Mucosa of descending colon (tissue), 3 donors: ENCODE data around the gene ERC2. TPM values are rescaled to one million over a fixed set of nuclear protein-coding genes. Genes with fewer than 3 reads are reported as not detected.

ENCODE experiments used
- ATAC-seq: fragments of 200-7000 bp; cut with Tn5 transposase; one replicate; pipeline ENCODE4 v1.9.1; 2020; ENCODE audit warnings: mild to moderate bottlenecking, moderate library complexity
- DNase-seq, 3 donors: peaks; one replicate each; pipeline ENCODE4 v3.0.0-alpha.2; 2020
- H3K36me3 ChIP-seq: fragments of 200-600 bp; one replicate; pipeline ENCODE4 v1.8.0; 2021; ENCODE audit warnings: low read depth, mild to moderate bottlenecking
- H3K4me1 ChIP-seq: fragments of 200-600 bp; one replicate; pipeline ENCODE4 v1.8.0; 2021; ENCODE audit warnings: low read depth, mild to moderate bottlenecking
- H3K4me3 ChIP-seq: fragments of 200-600 bp; one replicate; pipeline ENCODE4 v1.8.0; 2021; ENCODE audit warnings: mild to moderate bottlenecking
- H3K9me3 ChIP-seq: fragments of 200-600 bp; one replicate; pipeline ENCODE4 v1.8.0; 2021; ENCODE audit warnings: mild to moderate bottlenecking
- CTCF ChIP-seq: fragments of 200-600 bp; IDR thresholded peaks from one replicate; pipeline ENCODE4 v1.8.0; 2022; ENCODE audit warnings: antibody characterized with exemption, mild to moderate bottlenecking
- intact Hi-C, 2 donors: fragments of 100-400 bp; cut with DNase I in 1 of 2; cut with micrococcal nuclease in 1 of 2; formaldehyde crosslinking; loops; one replicate each; pipeline versions ENCODE4 v1.11.0 to v1.11.1; 2022; cut with DNase I, micrococcal nuclease
- total RNA-seq, 3 donors: library from RNA; stranded (reverse); fragmentation: NEBNext Ultra II Directional in 2 of 3; extraction: Animal tissue kit (Norgen Biotek cat#: 25700) in 2 of 3; gene quantifications; one replicate each; pipeline versions ENCODE4 v1.2.1 to v1.2.4, GENCODE V29; 2021 to 2023
- donor health status: DM: no; HTN: no; CAD: no; lungs with moderate emphysema.
- donor health status: DM: no; HTN: no; CAD: no.
- donor health status: DM: no; HTN: yes; CAD: no.

ERC2 gene
- total RNA-seq, 3 donors from 2014 or later, result 0.06 to 1.8 (median 0.43) TPM

GRCh38 chr3:55860049-55860721 lies 608.1 kb downstream of the ERC2 start:
- Histone ChIP-seq H3K36me3 (no peaks in the 10 kb centered on the region), H3K9me3 (no peaks in the 10 kb centered on the region), H3K4me1 (no peaks in the 10 kb centered on the region), H3K4me3 (no peak overlapping the region)
- intact Hi-C loops, result no loop called here
- TF ChIP-seq CTCF, result no peak
- DNase-seq, result no peak
- no peak for ATAC-seq

GRCh38 chr3:55859305-55859704 lies 609.0 kb downstream of the ERC2 start:
- no peak for TF ChIP-seq CTCF
- no peaks in the 10 kb centered on the region for H3K36me3 ChIP-seq
- no peak for ATAC-seq
- intact Hi-C loops, result no loop called here
- H3K4me1 ChIP-seq, result no peaks in the 10 kb centered on the region
- DNase-seq, result no peak
- no peaks in the 10 kb centered on the region for H3K9me3 ChIP-seq
- no peak overlapping the region for H3K4me3 ChIP-seq

- no peaks in the 10 kb centered on the region for H3K36me3 ChIP-seq
- no peak overlapping the region for H3K4me3 ChIP-seq
- H3K9me3 ChIP-seq, result no peaks in the 10 kb centered on the region
- no peaks in the 10 kb centered on the region for H3K4me1 ChIP-seq
- TF ChIP-seq CTCF, result no peak
- no peak for ATAC-seq
- no peak for DNase-seq
- intact Hi-C loops, result no loop called here
Observed at GRCh38 chr3:55858727-55859126, 609.5 kb downstream of the ERC2 start.

GRCh38 chr3:55858302-55858701 lies 610.0 kb downstream of the ERC2 start:
- no peak for TF ChIP-seq CTCF
- no peaks in the 10 kb centered on the region for H3K9me3 ChIP-seq
- no peak for DNase-seq
- no peak for ATAC-seq
- H3K4me1 ChIP-seq, result no peaks in the 10 kb centered on the region
- intact Hi-C loops, result no loop called here
- no peaks in the 10 kb centered on the region for H3K36me3 ChIP-seq
- no peak overlapping the region for H3K4me3 ChIP-seq

GRCh38 chr3:55857633-55858032 lies 610.6 kb downstream of the ERC2 start:
- Histone ChIP-seq H3K9me3 (no peaks in the 10 kb centered on the region), H3K36me3 (no peaks in the 10 kb centered on the region), H3K4me3 (no peak overlapping the region), H3K4me1 (no peaks in the 10 kb centered on the region)
- ATAC-seq (no peak), DNase-seq (no peak)
- intact Hi-C loops, result no loop called here
- TF ChIP-seq CTCF, result no peak

- H3K4me3 ChIP-seq, result no peak overlapping the region
- H3K4me1 ChIP-seq, result no peaks in the 10 kb centered on the region
- TF ChIP-seq CTCF, result no peak
- intact Hi-C loops, result no loop called here
- no peaks in the 10 kb centered on the region for H3K36me3 ChIP-seq
- no peaks in the 10 kb centered on the region for H3K9me3 ChIP-seq
- no peak for DNase-seq
- ATAC-seq, result no peak
Observed at GRCh38 chr3:55855311-55855710, 613.0 kb downstream of the ERC2 start.
